ENCODE results near the gene NAA80.

GRCh38 chr3:50338965-50339364 lies 39.8 kb upstream of the NAA80 start:
- TF ChIP-seq CTCF (IDR thresholded peaks at IDR 0.05 in 4 of 5, conservative IDR thresholded peaks at IDR 0.05 in 1 of 5) (no peak), POLR2A (IDR thresholded peaks at IDR 0.05) (no peak)
